HL-60 (cell line): ENCODE measurements around the gene FSCN2.

Experiments used
- CTCF ChIP-seq: IDR thresholded peaks from one replicate; pipeline ENCODE4 v1.5.1; 2011; ENCODE audit warnings: low read length, control low read depth, inconsistent platforms; ENCODE audit not compliant: insufficient read depth
- GABPA ChIP-seq: IDR thresholded peaks from 2 replicates; pipeline ENCODE4 v1.6.1; 2012; ENCODE audit warnings: low read depth
- POLR2AphosphoS5 ChIP-seq: IDR thresholded peaks from 2 replicates; pipeline ENCODE4 v1.6.1; 2012; ENCODE audit warnings: low read depth
- REST ChIP-seq: IDR thresholded peaks from 2 replicates; pipeline ENCODE4 v1.6.1; 2012; ENCODE audit warnings: low read depth; ENCODE audit not compliant: insufficient replicate concordance
- SPI1 ChIP-seq: IDR thresholded peaks from 2 replicates; pipeline ENCODE4 v1.6.1; 2012; ENCODE audit warnings: low read depth, mild to moderate bottlenecking, borderline replicate concordance

GRCh38 chr17:81568416-81568815, 40.2 kb downstream of the FSCN2 start:
- TF ChIP-seq CTCF, result no peak
- TF ChIP-seq SPI1, result no peak
- TF ChIP-seq POLR2AphosphoS5, result no peak
- TF ChIP-seq GABPA, result no peak
- no peak for TF ChIP-seq REST
